Measurements from ENCODE around the gene CHAF1A. TPM values are rescaled to one million over a fixed set of nuclear protein-coding genes. Genes with fewer than 3 reads are reported as not detected.

CHAF1A gene
- total RNA-seq, 1 donor from 2014 or later: 6.8 TPM

DNA sequence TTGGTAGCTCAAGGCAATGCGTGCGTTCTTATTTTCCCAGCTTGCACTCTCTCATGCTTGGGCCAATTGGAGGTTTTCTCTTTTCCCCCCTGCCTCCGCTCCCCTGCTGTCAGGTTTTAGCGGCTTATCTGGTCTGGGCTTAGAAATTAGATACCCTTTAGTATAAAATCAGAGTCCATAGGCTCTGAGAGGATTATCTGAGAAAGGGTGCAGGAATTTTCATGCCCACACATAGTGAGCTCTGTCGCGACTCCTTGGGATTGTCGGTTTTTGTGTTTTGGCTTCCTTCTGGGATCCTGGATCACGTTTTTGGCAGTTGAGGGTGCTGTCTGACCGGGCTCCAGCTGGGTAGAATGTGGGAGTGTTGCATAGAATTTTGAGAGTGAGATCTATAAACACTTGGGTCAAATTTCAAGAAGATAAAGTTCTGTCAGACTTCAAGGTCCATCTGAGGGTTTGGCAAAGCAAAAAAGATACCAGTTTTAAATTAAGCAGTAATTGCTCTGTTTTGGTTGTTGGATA, 12.4 kb downstream of the CHAF1A start:
- DNase-seq (ENCODE audit: low read depth): no peak
- Histone ChIP-seq H3K27me3 (ENCODE audit: control insufficient read depth, insufficient read depth, low read length) (no peaks in the 10 kb centered on the region), H3K4me3 (ENCODE audit: low read depth, low read length) (no peak overlapping the region), H3K36me3 (ENCODE audit: control insufficient read depth, insufficient read depth, low read length) (no peaks in the 10 kb centered on the region)
- TF ChIP-seq, protein P1, sequence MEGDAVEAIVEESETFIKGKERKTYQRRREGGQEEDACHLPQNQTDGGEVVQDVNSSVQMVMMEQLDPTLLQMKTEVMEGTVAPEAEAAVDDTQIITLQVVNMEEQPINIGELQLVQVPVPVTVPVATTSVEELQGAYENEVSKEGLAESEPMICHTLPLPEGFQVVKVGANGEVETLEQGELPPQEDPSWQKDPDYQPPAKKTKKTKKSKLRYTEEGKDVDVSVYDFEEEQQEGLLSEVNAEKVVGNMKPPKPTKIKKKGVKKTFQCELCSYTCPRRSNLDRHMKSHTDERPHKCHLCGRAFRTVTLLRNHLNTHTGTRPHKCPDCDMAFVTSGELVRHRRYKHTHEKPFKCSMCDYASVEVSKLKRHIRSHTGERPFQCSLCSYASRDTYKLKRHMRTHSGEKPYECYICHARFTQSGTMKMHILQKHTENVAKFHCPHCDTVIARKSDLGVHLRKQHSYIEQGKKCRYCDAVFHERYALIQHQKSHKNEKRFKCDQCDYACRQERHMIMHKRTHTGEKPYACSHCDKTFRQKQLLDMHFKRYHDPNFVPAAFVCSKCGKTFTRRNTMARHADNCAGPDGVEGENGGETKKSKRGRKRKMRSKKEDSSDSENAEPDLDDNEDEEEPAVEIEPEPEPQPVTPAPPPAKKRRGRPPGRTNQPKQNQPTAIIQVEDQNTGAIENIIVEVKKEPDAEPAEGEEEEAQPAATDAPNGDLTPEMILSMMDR (IDR thresholded peaks at IDR 0.05; ENCODE audit: insufficient read depth, low read length, poor library complexity, severe bottlenecking): no peak

DNA sequence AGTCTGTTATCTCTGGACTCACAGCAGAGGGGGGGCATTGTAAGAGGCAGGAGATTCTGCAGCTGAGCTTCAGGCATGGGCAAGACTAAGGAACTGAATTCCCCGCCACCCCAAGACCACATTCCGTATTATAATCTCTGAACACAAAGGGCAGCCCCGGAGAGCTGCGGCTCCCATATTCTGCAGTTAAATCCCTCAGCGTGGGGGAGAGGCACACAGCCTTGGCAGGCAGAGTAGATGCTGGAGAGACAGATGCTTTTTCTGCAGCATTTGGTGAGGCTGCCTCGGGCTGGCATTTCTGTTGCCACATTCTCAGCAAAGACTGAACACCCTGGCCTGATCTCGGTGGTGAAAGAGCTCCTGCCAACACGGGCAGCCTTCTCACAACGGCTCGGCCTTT, 12.9 kb downstream of the CHAF1A start:
- H3K36me3 ChIP-seq (ENCODE audit: control insufficient read depth, insufficient read depth, low read length): no peaks in the 10 kb centered on the region
- no peak overlapping the region for H3K4me3 ChIP-seq (ENCODE audit: low read depth, low read length)

DNA sequence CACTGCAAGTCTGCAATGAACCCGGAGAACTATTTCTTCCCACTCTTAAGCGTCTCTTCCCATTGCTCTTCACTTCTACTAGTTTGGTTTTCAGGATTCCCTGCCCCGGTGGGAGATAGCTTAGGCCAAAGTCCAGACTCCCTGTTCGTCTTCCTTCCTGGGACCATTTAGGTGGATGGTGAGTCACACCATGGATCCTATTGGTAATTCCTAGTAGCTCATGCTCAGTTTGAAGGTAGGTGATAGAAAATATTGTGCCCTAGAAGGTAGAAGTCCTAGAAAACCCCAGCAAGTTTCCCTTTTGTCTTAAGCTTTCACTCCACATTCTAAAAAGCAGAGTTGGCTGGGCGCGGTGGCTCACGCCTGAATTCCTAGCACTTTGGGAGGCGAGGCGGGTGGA, 13.8 kb downstream of the CHAF1A start:
- no peak overlapping the region for H3K4me3 ChIP-seq (ENCODE audit: low read depth, low read length)
- TF ChIP-seq, protein P1 (IDR thresholded peaks at IDR 0.05; ENCODE audit: insufficient read depth, low read length, poor library complexity, severe bottlenecking): no peak
- H3K36me3 ChIP-seq (ENCODE audit: control insufficient read depth, insufficient read depth, low read length): no peaks in the 10 kb centered on the region
- no peaks in the 10 kb centered on the region for H3K27me3 ChIP-seq (ENCODE audit: control insufficient read depth, insufficient read depth, low read length)
- no peak for DNase-seq (ENCODE audit: low read depth)

More for the DNA sequence above, 12.9 kb downstream of the CHAF1A start:
- TF ChIP-seq, protein P1 (IDR thresholded peaks at IDR 0.05; ENCODE audit: insufficient read depth, low read length, poor library complexity, severe bottlenecking): no peak
- H3K27me3 ChIP-seq (ENCODE audit: control insufficient read depth, insufficient read depth, low read length): no peaks in the 10 kb centered on the region
- DNase-seq (ENCODE audit: low read depth): no peak

DNA sequence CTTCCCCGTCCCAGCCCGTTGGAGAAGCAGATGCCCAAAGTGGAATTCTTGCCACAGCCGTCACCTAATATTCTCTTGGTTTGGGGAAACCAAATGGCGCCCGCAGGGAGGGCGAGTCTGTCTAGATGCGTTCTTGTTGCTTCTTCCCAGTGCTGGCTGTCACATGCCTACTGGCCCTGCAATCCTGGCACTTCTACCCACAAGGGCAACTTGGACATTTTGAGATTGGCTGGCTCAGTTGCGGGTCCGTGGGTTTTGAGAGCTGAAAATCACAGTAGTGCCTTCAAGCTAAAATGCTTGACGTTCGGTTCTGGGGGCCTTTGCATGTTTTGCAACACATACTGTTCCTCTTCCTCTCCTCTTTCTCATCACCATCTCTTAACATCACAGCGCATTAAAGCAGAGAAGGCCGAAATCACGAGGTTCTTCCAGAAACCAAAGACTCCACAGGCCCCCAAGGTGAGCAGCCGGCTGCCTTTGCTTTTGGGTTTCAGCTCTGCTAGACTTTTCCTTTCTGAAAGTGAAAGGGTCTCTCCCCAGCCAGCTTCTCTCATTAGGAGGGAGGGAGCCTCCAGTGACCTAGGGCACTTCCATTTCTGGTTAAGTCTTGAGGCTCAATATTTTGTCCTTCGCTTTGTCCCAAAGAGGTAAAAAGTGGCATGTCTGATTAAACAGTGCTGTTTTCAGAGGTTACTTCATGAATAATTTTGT, 21.1 kb downstream of the CHAF1A start:
- Histone ChIP-seq H3K27me3 (ENCODE audit: control insufficient read depth, insufficient read depth, low read length) (no peaks in the 10 kb centered on the region), H3K36me3 (ENCODE audit: control insufficient read depth, insufficient read depth, low read length) (peaks cover 2% of the 10 kb centered on the region), H3K4me3 (ENCODE audit: low read depth, low read length) (no peak overlapping the region)
- TF ChIP-seq, protein P1 (IDR thresholded peaks at IDR 0.05; ENCODE audit: insufficient read depth, low read length, poor library complexity, severe bottlenecking): no peak
- no peak for DNase-seq (ENCODE audit: low read depth)

DNA sequence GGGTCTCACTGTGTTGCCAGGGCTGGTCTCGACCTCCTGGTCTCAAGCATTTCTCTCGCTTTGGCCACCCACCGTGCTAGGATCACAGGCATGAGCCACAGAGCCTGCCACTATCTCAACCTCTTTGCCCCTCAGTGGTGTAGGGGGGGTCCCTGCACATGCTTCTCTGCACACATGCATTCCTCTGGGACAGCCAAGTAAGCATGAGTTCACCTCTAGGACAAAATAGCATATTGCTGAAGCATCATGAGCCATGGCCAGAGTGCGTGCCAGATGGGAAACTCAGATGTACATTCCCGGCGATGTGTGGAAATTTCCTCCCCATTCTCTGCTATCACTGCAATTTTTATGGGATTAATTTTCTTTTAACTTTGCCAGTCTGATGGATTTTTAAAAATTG, 23.1 kb downstream of the CHAF1A start:
- Histone ChIP-seq H3K36me3 (ENCODE audit: control insufficient read depth, insufficient read depth, low read length) (peaks cover 4% of the 10 kb centered on the region), H3K27me3 (ENCODE audit: control insufficient read depth, insufficient read depth, low read length) (no peaks in the 10 kb centered on the region), H3K4me3 (ENCODE audit: low read depth, low read length) (no peak overlapping the region)
- DNase-seq (ENCODE audit: low read depth): no peak
- TF ChIP-seq, protein P1 (IDR thresholded peaks at IDR 0.05; ENCODE audit: insufficient read depth, low read length, poor library complexity, severe bottlenecking): no peak

All from kidney epithelial cell (primary cell).